ENCODE measurements around the gene LCA5L. TPM values are rescaled to one million over a fixed set of nuclear protein-coding genes. Genes with fewer than 3 reads are reported as not detected.

The LCA5L gene
- 1 to 10 TPM; 1.7 to 2.0 TPM for total RNA-seq
- 1 to 10 TPM; 2.5 to 6.3 (median 3.9) TPM for polyA plus RNA-seq (ENCODE audit: insufficient read length in 6 of 6)
- long read RNA-seq, donor 1 = 0 reads
- long read RNA-seq, donor 2 = 0 reads
- long read RNA-seq, donor 3 = 0 reads
- long read RNA-seq, donor 4 = 0 reads
- long read RNA-seq, donor 5, partial matches to known transcripts = 0 of 1 reads
- long read RNA-seq, donor 5, other reads (novel, unspliced or antisense) = 0 of 1 reads
- long read RNA-seq, donor 6 = 0 reads
- long read RNA-seq, donor 7, partial matches to known transcripts = 0 of 1 reads
- long read RNA-seq, donor 7, other reads (novel, unspliced or antisense) = 0 of 1 reads
- long read RNA-seq, donor 8 = 0 reads
- long read RNA-seq, donor 9 = 0 reads
- long read RNA-seq, donor 10 = 0 reads
- long read RNA-seq, donor 11 = 0 reads
- long read RNA-seq, donor 12 = 0 reads

GRCh38 chr21:39445321-39446269, at the start of gene LCA5L:
Gene LCA5L, minus strand, starts transcription at chr21:39445778. Its CDS starts 17,285 bp downstream, at chr21:39428493.
- DNase-seq (peak; percentile 92 to 97 (median 94)), ATAC-seq (peak; percentile 93)
- H3K27ac ChIP-seq = peak within 1 kb of the TSS; percentile 87 to 90
- TF ChIP-seq CTCF (IDR thresholded peaks at IDR 0.05) = no peak
- peak within 1 kb of the TSS; percentile 86 to 95 for H3K4me3 ChIP-seq
- H3K9me3 ChIP-seq = no peaks in the 10 kb centered on the region
- no peaks in the 10 kb centered on the region for H3K27me3 ChIP-seq
- intact Hi-C loops (cut with DNase I) = no loop called here
- no peaks in the 10 kb centered on the region for H3K36me3 ChIP-seq
- peaks cover 3 to 14% of the 10 kb centered on the region in 2 donors for H3K4me1 ChIP-seq

- DNase-seq (no peak), ATAC-seq (no peak)
- no peaks in the 10 kb centered on the region for H3K4me1 ChIP-seq
- TF ChIP-seq CTCF (IDR thresholded peaks at IDR 0.05) = no peak
- H3K27me3 ChIP-seq = no peaks in the 10 kb centered on the region
- intact Hi-C loops (cut with DNase I) = no loop called here
- H3K4me3 ChIP-seq = no peak overlapping the region
- peaks cover 0 to 4% of the 10 kb centered on the region in 2 donors for H3K9me3 ChIP-seq
- H3K27ac ChIP-seq = no peak overlapping the region
- no peaks in the 10 kb centered on the region for H3K36me3 ChIP-seq
Observed at GRCh38 chr21:39489380-39489924, 43.9 kb upstream of the LCA5L start.

GRCh38 chr21:39484711-39485276, 39.2 kb upstream of the LCA5L start:
- Histone ChIP-seq H3K4me3 (no peak overlapping the region), H3K27me3 (no peaks in the 10 kb centered on the region), H3K4me1 (no peaks in the 10 kb centered on the region), H3K9me3 (no peaks in the 10 kb centered on the region), H3K27ac (no peak overlapping the region), H3K36me3 (no peaks in the 10 kb centered on the region)
- ATAC-seq = no peak
- TF ChIP-seq CTCF (IDR thresholded peaks at IDR 0.05) = no peak
- no peak for DNase-seq
- intact Hi-C loops (cut with DNase I) = no loop called here

GRCh38 chr21:39483917-39484316, 38.3 kb upstream of the LCA5L start:
- ATAC-seq (no peak), DNase-seq (no peak)
- Histone ChIP-seq H3K27ac (no peak overlapping the region), H3K4me1 (no peaks in the 10 kb centered on the region), H3K36me3 (no peaks in the 10 kb centered on the region), H3K27me3 (no peaks in the 10 kb centered on the region), H3K4me3 (no peak overlapping the region), H3K9me3 (no peaks in the 10 kb centered on the region)
- no peak for TF ChIP-seq CTCF (IDR thresholded peaks at IDR 0.05)
- intact Hi-C loops (cut with DNase I) = no loop called here
